IMR-90 (cell line): ENCODE results near the gene RPL14.

ENCODE experiments used
- MAFK ChIP-seq: IDR thresholded peaks from 2 replicates; pipeline ENCODE4 v1.6.1; 2012; ENCODE audit warnings: low read depth, low read length, improper control_type of control experiment
- MAZ ChIP-seq: IDR thresholded peaks from 2 replicates; pipeline ENCODE4 v1.6.1; 2012; ENCODE audit warnings: low read depth, mild to moderate bottlenecking, low read length, improper control_type of control experiment, moderate library complexity, borderline replicate concordance
- POLR2A ChIP-seq: IDR thresholded peaks from 2 replicates; pipeline ENCODE4 v1.6.1; 2012; ENCODE audit warnings: mild to moderate bottlenecking, low read depth, low read length
- RFX5 ChIP-seq: IDR thresholded peaks from 2 replicates; pipeline ENCODE4 v1.8.0; 2012; ENCODE audit warnings: low read depth, mild to moderate bottlenecking, low read length, moderate library complexity
- TF ChIP-seq, protein P1 (sequence below): conservative IDR thresholded peaks from 2 replicates; pipeline ENCODE4 v1.5.1; 2012; ENCODE audit warnings: mild to moderate bottlenecking, low read depth, low read length, improper control_type of control experiment
- TF ChIP-seq, protein P2 (sequence below): fragments of 150-350 bp; IDR thresholded peaks from 2 replicates; pipeline ENCODE4 v1.6.1; 2017; ENCODE audit warnings: mild to moderate bottlenecking, antibody characterized with exemption, low read length, low read depth

DNA sequence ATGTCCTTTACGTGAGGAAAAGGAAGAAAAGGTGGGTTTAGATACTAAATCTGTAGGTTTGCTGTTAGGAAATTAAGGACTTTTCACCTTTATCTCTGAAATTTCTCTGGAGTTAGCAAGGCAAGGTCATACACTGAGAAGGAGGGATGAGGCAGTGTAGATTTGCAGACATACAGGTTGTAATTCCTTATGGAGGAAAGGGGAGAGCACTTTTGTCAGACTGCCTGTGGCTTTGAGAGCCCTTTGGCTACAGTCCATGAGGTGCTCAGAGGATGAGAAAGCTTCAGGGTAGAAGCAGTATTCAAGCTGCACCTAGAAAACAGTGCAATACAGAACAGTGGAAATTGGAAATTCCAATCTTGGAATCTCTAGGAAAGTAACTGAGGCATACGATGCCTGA, 8.3 kb downstream of the RPL14 start:
- TF ChIP-seq, protein P1, sequence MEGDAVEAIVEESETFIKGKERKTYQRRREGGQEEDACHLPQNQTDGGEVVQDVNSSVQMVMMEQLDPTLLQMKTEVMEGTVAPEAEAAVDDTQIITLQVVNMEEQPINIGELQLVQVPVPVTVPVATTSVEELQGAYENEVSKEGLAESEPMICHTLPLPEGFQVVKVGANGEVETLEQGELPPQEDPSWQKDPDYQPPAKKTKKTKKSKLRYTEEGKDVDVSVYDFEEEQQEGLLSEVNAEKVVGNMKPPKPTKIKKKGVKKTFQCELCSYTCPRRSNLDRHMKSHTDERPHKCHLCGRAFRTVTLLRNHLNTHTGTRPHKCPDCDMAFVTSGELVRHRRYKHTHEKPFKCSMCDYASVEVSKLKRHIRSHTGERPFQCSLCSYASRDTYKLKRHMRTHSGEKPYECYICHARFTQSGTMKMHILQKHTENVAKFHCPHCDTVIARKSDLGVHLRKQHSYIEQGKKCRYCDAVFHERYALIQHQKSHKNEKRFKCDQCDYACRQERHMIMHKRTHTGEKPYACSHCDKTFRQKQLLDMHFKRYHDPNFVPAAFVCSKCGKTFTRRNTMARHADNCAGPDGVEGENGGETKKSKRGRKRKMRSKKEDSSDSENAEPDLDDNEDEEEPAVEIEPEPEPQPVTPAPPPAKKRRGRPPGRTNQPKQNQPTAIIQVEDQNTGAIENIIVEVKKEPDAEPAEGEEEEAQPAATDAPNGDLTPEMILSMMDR, result no peak
- TF ChIP-seq POLR2A (no peak), MAZ (no peak), RFX5 (no peak), MAFK (no peak)
- TF ChIP-seq, protein P2, sequence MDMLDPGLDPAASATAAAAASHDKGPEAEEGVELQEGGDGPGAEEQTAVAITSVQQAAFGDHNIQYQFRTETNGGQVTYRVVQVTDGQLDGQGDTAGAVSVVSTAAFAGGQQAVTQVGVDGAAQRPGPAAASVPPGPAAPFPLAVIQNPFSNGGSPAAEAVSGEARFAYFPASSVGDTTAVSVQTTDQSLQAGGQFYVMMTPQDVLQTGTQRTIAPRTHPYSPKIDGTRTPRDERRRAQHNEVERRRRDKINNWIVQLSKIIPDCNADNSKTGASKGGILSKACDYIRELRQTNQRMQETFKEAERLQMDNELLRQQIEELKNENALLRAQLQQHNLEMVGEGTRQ, result no peak
